WTC11 (cell line): ENCODE results near the gene MUC2. TPM values are rescaled to one million over a fixed set of nuclear protein-coding genes. Genes with fewer than 3 reads are reported as not detected.

Source experiments
- ATAC-seq: fragments of 200-7000 bp; cut with Tn5 transposase; 2 replicates; pipeline ENCODE4 v1.10.0; 2021; ENCODE audit warnings: mild to moderate bottlenecking, moderate library complexity
- CTCF ChIA-PET: fragments of 300-600 bp; sonication (Branson Sonifier 250); formaldehyde crosslinking; loops from one replicate; lab custom pipeline; 2021; ENCODE audit warnings: antibody characterized with exemption; lab: Charles Lee
- POLR2A ChIA-PET: fragments of 350-600 bp; sonication (Branson Sonifier 250); formaldehyde crosslinking; loops from one replicate; lab custom pipeline; 2021; ENCODE audit warnings: antibody characterized with exemption; lab: Charles Lee
- DNase-seq: peaks from one replicate; pipeline ENCODE4 v3.0.0; 2021; ENCODE audit warnings: low spot score
- H3K27ac Mint-ChIP-seq: 2 replicates; pipeline ENCODE4 v1.8.0; 2021; ENCODE audit warnings: mixed read lengths
- H3K27me3 Mint-ChIP-seq: 2 replicates; pipeline ENCODE4 v1.8.0; 2021; ENCODE audit warnings: low read depth, mild to moderate bottlenecking, moderate library complexity, mixed read lengths
- H3K36me3 Mint-ChIP-seq: 2 replicates; pipeline ENCODE4 v1.8.0; 2021; ENCODE audit warnings: mixed read lengths
- H3K4me1 Mint-ChIP-seq: 2 replicates; pipeline ENCODE4 v1.8.0; 2022; ENCODE audit warnings: mixed read lengths
- H3K4me3 Mint-ChIP-seq: 2 replicates; pipeline ENCODE4 v1.8.0; 2021; ENCODE audit warnings: mild to moderate bottlenecking, moderate library complexity, mixed read lengths
- H3K9me3 Mint-ChIP-seq: 2 replicates; pipeline ENCODE4 v1.8.0; 2021; ENCODE audit warnings: mixed read lengths
- CBFB ChIP-seq: sonication (generic); formaldehyde crosslinking; IDR thresholded peaks from 2 replicates; pipeline ENCODE4 v1.8.1; 2022; ENCODE audit warnings: mild to moderate bottlenecking, low read depth, missing genetic modification reagents
- CREB1 ChIP-seq: sonication (generic); formaldehyde crosslinking; IDR thresholded peaks from 2 replicates; pipeline ENCODE4 v1.8.0; 2023; ENCODE audit warnings: mild to moderate bottlenecking, missing genetic modification reagents
- ELF4 ChIP-seq: sonication (generic); formaldehyde crosslinking; IDR thresholded peaks from 2 replicates; pipeline ENCODE4 v1.8.1; 2022; ENCODE audit warnings: low read depth, mild to moderate bottlenecking, moderate library complexity, missing genetic modification reagents
- IRF2 ChIP-seq: sonication (generic); formaldehyde crosslinking; IDR thresholded peaks from 2 replicates; pipeline ENCODE4 v1.8.0; 2022; ENCODE audit warnings: low read depth, missing genetic modification reagents, borderline replicate concordance
- MXD4 ChIP-seq: fragments of 250-450 bp; sonication (Bioruptor Pico); IDR thresholded peaks from 2 replicates; pipeline ENCODE4 v1.8.0; 2021; ENCODE audit warnings: mild to moderate bottlenecking, moderate library complexity, borderline replicate concordance
- NR2C2 ChIP-seq: sonication (generic); formaldehyde crosslinking; IDR thresholded peaks from 2 replicates; pipeline ENCODE4 v1.8.0; 2022; ENCODE audit warnings: mild to moderate bottlenecking, missing genetic modification reagents
- NR3C1 ChIP-seq: sonication (generic); formaldehyde crosslinking; conservative IDR thresholded peaks from 2 replicates; pipeline ENCODE4 v1.8.1; 2023; ENCODE audit warnings: low read depth, mild to moderate bottlenecking, missing genetic modification reagents
- PRRX2 ChIP-seq: fragments of 250-450 bp; sonication (Bioruptor Pico); IDR thresholded peaks from 2 replicates; pipeline ENCODE4 v1.8.0; 2021; ENCODE audit warnings: mild to moderate bottlenecking
- RELA ChIP-seq: sonication (generic); formaldehyde crosslinking; IDR thresholded peaks from 2 replicates; pipeline ENCODE4 v1.8.1; 2022; ENCODE audit warnings: missing genetic modification reagents, mild to moderate bottlenecking, borderline replicate concordance
- TP53 ChIP-seq: sonication (generic); formaldehyde crosslinking; IDR thresholded peaks from 2 replicates; pipeline ENCODE4 v1.8.1; 2023; ENCODE audit warnings: mild to moderate bottlenecking, missing genetic modification reagents
- ZNF138 ChIP-seq: sonication (generic); formaldehyde crosslinking; conservative IDR thresholded peaks from 2 replicates; pipeline ENCODE4 v1.8.1; 2022; ENCODE audit warnings: mild to moderate bottlenecking, moderate library complexity, missing genetic modification reagents
- ZNF219 ChIP-seq: sonication (generic); formaldehyde crosslinking; IDR thresholded peaks from 2 replicates; pipeline ENCODE4 v1.8.0; 2023; ENCODE audit warnings: missing genetic modification reagents, mild to moderate bottlenecking, borderline replicate concordance
- ZNF263 ChIP-seq: sonication (generic); formaldehyde crosslinking; IDR thresholded peaks from 2 replicates; pipeline ENCODE4 v1.8.1; 2022; ENCODE audit warnings: low read depth, mild to moderate bottlenecking, moderate library complexity, missing genetic modification reagents
- ZNF423 ChIP-seq: fragments of 250-450 bp; sonication (Bioruptor Pico); IDR thresholded peaks from 2 replicates; pipeline ENCODE4 v2.1.2; 2022; ENCODE audit warnings: mild to moderate bottlenecking, moderate library complexity
- ZNF671 ChIP-seq: fragments of 250-450 bp; sonication (Bioruptor Pico); IDR thresholded peaks from 2 replicates; pipeline ENCODE4 v1.8.0; 2021; ENCODE audit warnings: mild to moderate bottlenecking
- total RNA-seq: library from RNA; stranded (reverse); gene quantifications from 3 replicates; pipeline ENCODE4 v1.2.3, GENCODE V29; 2021
- TF ChIP-seq, protein P1 (sequence below): sonication (generic); formaldehyde crosslinking; IDR thresholded peaks from 2 replicates; pipeline ENCODE4 v1.8.0; 2022; ENCODE audit warnings: mild to moderate bottlenecking, missing genetic modification reagents
- TF ChIP-seq, protein P2 (sequence below): sonication (generic); formaldehyde crosslinking; IDR thresholded peaks from 2 replicates; pipeline ENCODE4 v1.8.0; 2022; ENCODE audit warnings: mild to moderate bottlenecking, missing genetic modification reagents
- TF ChIP-seq, protein P3 (sequence below): sonication (generic); formaldehyde crosslinking; IDR thresholded peaks from 2 replicates; pipeline ENCODE4 v1.8.1; 2023; ENCODE audit warnings: mild to moderate bottlenecking, moderate library complexity, missing genetic modification reagents
- TF ChIP-seq, protein P4 (sequence below): fragments of 250-450 bp; sonication (Bioruptor Pico); IDR thresholded peaks from 2 replicates; pipeline ENCODE4 v2.1.2; 2022; ENCODE audit warnings: mild to moderate bottlenecking, moderate library complexity
- TF ChIP-seq, protein P5 (sequence below): sonication (generic); formaldehyde crosslinking; IDR thresholded peaks from 2 replicates; pipeline ENCODE4 v1.8.1; 2022; ENCODE audit warnings: low read depth, mild to moderate bottlenecking, moderate library complexity, missing genetic modification reagents, borderline replicate concordance
- TF ChIP-seq, protein P6 (sequence below): fragments of 250-450 bp; sonication (Bioruptor Pico); conservative IDR thresholded peaks from 2 replicates; pipeline ENCODE4 v1.9.0; 2021; ENCODE audit warnings: mild to moderate bottlenecking

The MUC2 gene
- total RNA-seq, 1 experiment from 2014 or later: 0.22 TPM

DNA sequence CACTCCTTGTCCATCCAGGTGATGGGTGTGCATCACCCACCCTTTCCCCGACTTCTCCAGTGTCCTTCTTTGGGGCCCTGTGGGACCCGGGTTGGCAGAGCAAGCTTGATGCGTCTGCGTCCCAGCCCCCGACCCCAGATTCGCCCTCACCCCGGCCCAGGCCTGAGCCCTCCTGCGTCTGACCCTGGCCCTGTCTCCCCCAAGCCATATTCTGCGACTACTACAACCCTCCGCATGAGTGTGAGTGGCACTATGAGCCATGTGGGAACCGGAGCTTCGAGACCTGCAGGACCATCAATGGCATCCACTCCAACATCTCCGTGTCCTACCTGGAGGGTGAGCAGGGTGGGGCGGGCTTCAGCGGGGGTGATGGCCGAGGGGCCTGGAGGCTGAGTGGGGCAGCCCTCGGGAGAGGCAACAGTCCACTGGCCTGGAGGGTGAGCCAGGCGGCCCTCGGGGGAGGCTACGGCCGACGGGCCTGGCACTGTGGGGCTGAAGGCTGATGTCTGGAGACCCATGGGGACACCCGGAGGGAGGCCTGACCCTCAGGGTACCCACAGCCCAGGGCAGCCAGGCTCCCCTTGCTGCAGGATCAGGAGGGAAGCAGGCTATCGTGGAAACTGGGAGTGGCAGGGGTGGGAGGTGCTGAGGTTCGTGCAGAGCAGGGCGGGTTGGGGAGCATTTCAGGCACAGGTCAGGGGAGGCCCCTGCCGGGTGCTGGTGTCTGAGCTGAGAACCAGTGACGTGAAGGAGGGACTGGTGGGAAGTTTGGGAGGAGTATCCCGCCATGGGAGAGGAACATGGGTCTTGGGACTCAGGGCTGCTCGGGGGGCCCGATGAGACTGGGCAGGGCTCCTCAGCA, 15.3 kb downstream of the MUC2 start:
- ATAC-seq (no peak), DNase-seq (no peak)
- POLR2A ChIA-PET: no interaction called here
- H3K9me3 Mint-ChIP-seq: peaks cover 14% of the 10 kb centered on the region
- H3K27me3 Mint-ChIP-seq: peaks cover under 1% of the 10 kb centered on the region
- peaks cover 8% of the 10 kb centered on the region for H3K36me3 Mint-ChIP-seq
- H3K27ac Mint-ChIP-seq: no peak overlapping the region
- no peak overlapping the region for H3K4me3 Mint-ChIP-seq
- no peaks in the 10 kb centered on the region for H3K4me1 Mint-ChIP-seq
- TF ChIP-seq CREB1: no peak
- TF ChIP-seq ZNF138 (CRISPR knock-in tag): no peak
- TF ChIP-seq, all 79 proteins: peak for 0
- CTCF ChIA-PET: no interaction called here

DNA sequence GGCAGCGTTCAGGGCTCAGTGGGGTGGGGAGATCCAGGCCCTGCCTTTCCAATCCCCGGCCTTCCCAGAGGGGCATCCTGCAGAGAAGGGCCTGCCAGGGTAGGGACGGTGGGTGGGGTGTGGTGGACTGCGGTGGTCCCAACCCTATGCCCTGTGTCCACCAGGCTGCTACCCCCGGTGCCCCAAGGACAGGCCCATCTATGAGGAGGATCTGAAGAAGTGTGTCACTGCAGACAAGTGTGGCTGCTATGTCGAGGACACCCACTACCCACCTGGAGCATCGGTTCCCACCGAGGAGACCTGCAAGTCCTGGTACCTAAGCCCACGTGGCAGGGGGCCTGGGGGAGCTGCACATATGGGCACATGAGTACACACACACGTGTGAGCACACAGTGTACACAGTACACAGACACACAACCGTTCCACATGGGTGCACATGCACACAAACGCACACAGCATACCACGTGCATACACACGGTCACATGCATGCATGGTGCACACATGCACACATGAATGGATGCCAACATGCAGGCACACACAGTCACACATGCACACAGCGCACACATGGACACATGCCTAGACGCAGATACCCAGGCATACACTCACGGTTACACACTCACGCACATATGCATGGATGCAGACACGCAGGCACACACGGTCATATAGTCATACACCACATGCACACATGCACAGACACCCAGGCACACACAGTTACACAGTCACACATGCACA, 16.1 kb downstream of the MUC2 start:
- ATAC-seq: no peak
- H3K36me3 Mint-ChIP-seq: peaks cover 13% of the 10 kb centered on the region
- H3K4me3 Mint-ChIP-seq: no peak overlapping the region
- H3K27ac Mint-ChIP-seq: no peak overlapping the region
- POLR2A ChIA-PET: no interaction called here
- H3K9me3 Mint-ChIP-seq: peaks cover 19% of the 10 kb centered on the region
- peaks cover 3% of the 10 kb centered on the region for H3K27me3 Mint-ChIP-seq
- no peak for DNase-seq
- CTCF ChIA-PET: no interaction called here
- no peaks in the 10 kb centered on the region for H3K4me1 Mint-ChIP-seq
- TF ChIP-seq, protein P1, sequence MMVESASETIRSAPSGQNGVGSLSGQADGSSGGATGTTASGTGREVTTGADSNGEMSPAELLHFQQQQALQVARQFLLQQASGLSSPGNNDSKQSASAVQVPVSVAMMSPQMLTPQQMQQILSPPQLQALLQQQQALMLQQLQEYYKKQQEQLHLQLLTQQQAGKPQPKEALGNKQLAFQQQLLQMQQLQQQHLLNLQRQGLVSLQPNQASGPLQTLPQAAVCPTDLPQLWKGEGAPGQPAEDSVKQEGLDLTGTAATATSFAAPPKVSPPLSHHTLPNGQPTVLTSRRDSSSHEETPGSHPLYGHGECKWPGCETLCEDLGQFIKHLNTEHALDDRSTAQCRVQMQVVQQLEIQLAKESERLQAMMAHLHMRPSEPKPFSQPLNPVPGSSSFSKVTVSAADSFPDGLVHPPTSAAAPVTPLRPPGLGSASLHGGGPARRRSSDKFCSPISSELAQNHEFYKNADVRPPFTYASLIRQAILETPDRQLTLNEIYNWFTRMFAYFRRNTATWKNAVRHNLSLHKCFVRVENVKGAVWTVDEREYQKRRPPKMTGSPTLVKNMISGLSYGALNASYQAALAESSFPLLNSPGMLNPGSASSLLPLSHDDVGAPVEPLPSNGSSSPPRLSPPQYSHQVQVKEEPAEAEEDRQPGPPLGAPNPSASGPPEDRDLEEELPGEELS (CRISPR knock-in tag): no peak
- TF ChIP-seq CBFB (CRISPR knock-in tag) (no peak), PRRX2 (CRISPR knock-in tag) (no peak), IRF2 (CRISPR knock-in tag) (no peak), ZNF423 (CRISPR knock-in tag) (no peak), MXD4 (no peak), NR3C1 (CRISPR knock-in tag) (no peak), ELF4 (no peak), ZNF219 (CRISPR knock-in tag) (no peak), TP53 (CRISPR knock-in tag) (no peak), ZNF671 (CRISPR knock-in tag) (no peak), ZNF263 (CRISPR knock-in tag) (no peak), RELA (CRISPR knock-in tag) (no peak), NR2C2 (no peak)
- TF ChIP-seq, protein P2, sequence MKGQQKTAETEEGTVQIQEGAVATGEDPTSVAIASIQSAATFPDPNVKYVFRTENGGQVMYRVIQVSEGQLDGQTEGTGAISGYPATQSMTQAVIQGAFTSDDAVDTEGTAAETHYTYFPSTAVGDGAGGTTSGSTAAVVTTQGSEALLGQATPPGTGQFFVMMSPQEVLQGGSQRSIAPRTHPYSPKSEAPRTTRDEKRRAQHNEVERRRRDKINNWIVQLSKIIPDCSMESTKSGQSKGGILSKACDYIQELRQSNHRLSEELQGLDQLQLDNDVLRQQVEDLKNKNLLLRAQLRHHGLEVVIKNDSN (CRISPR knock-in tag): no peak
- TF ChIP-seq, protein P3, sequence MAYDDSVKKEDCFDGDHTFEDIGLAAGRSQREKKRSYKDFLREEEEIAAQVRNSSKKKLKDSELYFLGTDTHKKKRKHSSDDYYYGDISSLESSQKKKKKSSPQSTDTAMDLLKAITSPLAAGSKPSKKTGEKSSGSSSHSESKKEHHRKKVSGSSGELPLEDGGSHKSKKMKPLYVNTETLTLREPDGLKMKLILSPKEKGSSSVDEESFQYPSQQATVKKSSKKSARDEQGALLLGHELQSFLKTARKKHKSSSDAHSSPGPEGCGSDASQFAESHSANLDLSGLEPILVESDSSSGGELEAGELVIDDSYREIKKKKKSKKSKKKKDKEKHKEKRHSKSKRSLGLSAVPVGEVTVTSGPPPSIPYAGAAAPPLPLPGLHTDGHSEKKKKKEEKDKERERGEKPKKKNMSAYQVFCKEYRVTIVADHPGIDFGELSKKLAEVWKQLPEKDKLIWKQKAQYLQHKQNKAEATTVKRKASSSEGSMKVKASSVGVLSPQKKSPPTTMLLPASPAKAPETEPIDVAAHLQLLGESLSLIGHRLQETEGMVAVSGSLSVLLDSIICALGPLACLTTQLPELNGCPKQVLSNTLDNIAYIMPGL (CRISPR knock-in tag): no peak
- TF ChIP-seq, protein P4, sequence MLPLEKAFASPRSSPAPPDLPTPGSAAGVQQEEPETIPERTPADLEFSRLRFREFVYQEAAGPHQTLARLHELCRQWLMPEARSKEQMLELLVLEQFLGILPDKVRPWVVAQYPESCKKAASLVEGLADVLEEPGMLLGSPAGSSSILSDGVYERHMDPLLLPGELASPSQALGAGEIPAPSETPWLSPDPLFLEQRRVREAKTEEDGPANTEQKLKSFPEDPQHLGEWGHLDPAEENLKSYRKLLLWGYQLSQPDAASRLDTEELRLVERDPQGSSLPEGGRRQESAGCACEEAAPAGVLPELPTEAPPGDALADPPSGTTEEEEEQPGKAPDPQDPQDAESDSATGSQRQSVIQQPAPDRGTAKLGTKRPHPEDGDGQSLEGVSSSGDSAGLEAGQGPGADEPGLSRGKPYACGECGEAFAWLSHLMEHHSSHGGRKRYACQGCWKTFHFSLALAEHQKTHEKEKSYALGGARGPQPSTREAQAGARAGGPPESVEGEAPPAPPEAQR (CRISPR knock-in tag): no peak
- TF ChIP-seq, protein P5, sequence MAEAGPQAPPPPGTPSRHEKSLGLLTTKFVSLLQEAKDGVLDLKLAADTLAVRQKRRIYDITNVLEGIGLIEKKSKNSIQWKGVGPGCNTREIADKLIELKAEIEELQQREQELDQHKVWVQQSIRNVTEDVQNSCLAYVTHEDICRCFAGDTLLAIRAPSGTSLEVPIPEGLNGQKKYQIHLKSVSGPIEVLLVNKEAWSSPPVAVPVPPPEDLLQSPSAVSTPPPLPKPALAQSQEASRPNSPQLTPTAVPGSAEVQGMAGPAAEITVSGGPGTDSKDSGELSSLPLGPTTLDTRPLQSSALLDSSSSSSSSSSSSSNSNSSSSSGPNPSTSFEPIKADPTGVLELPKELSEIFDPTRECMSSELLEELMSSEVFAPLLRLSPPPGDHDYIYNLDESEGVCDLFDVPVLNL (CRISPR knock-in tag): no peak
- TF ChIP-seq, protein P6, sequence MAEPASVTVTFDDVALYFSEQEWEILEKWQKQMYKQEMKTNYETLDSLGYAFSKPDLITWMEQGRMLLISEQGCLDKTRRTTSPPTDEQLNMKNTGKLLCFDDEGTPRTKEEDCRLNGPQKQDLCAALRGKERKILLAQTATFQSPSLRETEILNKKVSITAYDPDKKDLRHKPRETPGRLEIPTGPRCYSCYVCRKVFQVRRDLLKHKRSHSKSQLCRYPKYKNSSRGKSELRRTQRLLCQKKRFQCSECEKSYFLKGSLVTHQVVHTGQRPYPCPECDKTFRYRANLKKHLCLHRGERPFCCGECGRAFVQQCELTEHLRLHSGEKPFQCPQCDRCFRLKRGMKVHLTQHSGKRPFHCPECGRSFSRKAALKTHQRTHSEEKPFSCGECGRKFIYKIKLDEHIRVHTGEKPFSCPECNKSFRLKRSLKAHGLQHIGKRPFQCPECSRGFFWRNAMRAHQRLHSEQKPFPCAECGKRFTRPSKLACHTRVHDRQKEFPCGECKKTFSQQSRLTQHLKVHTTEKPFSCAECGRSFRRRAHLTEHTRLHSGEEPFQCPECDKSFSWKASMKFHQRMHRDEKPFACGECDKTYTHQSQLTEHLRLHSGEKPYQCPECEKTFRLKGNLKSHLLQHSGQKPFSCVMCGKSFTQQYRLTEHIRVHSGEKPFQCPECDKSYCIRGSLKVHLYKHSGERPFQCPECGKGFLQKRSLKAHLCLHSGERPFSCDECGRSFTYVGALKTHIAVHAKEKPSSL (CRISPR knock-in tag): no peak
